GM12878 (cell line): ENCODE results near the gene SDHAF2. TPM values are rescaled to one million over a fixed set of nuclear protein-coding genes. Genes with fewer than 3 reads are reported as not detected.

Source experiments
- ATAC-seq: fragments of 200-7000 bp; cut with Tn5 transposase; 3 replicates; pipeline ENCODE4 v1.9.1; 2020; ENCODE audit warnings: mild to moderate bottlenecking, moderate library complexity
- BruUV-seq: library from RNA; stranded (reverse); fragments of 400-500 nt; replicated peaks from 2 replicates; lab custom pipeline; 2021; lab: Mats Ljungman, UMichigan
- CTCF ChIA-PET: fragments of 300-600 bp; sonication (Branson Sonifier 250); formaldehyde crosslinking; extraction: SDS; loops from one replicate; lab custom pipeline; 2021; ENCODE audit warnings: inconsistent platforms; lab: Yijun Ruan, JAX
- POLR2A ChIA-PET: fragments of 350-600 bp; formaldehyde crosslinking; extraction: SDS; loops from one replicate; lab custom pipeline; 2021; ENCODE audit warnings: inconsistent platforms; lab: Charles Lee
- RAD21 ChIA-PET: fragments of 300-600 bp; sonication (Branson Sonifier 250); formaldehyde crosslinking; loops from one replicate; lab custom pipeline; 2023; ENCODE audit warnings: antibody characterized with exemption; ENCODE audit not compliant: unreplicated experiment; lab: Charles Lee
- SMC1A ChIA-PET: fragments of 300-600 bp; sonication (Branson Sonifier 250); formaldehyde crosslinking; loops from one replicate; lab custom pipeline; 2023; ENCODE audit not compliant: unreplicated experiment, uncharacterized antibody; lab: Charles Lee
- DNase-seq: peaks from one replicate; pipeline ENCODE4 v3.0.0-alpha.2; 2011; ENCODE audit warnings: low read depth, low spot score
- FAIRE-seq: peaks from 3 replicates; lab custom pipeline; 2011; peaks lifted over from hg19 to GRCh38; lab: Jason Lieb, UNC
- H2AFZ ChIP-seq: 2 replicates; pipeline ENCODE4 v1.6.0; 2011; ENCODE audit warnings: low read depth, low read length, control low read depth; ENCODE audit not compliant: control insufficient read depth
- H3K27ac ChIP-seq: 2 replicates; pipeline ENCODE4 v1.5.1; 2011; ENCODE audit warnings: control low read depth; ENCODE audit not compliant: control insufficient read depth, insufficient read depth
- H3K27me3 ChIP-seq, 2 experiments: replicated peaks in 1 of 2; 2 replicates each; pipeline versions ENCODE4 v1.6.0 to v1.6.1; 2011; ENCODE audit warnings: low read length in 1 of 2; ENCODE audit not compliant: control insufficient read depth in 2 of 2, insufficient read depth in 2 of 2
- H3K36me3 ChIP-seq, 2 experiments: 2 replicates each; pipeline ENCODE4 v1.5.1; 2011; ENCODE audit warnings: low read length in 1 of 2; ENCODE audit not compliant: control insufficient read depth in 2 of 2, insufficient read depth in 2 of 2
- H3K4me1 ChIP-seq: 2 replicates; pipeline ENCODE4 v1.6.1; 2011; ENCODE audit warnings: mild to moderate bottlenecking, low read length, moderate library complexity, mixed read lengths; ENCODE audit not compliant: control insufficient read depth, insufficient read depth
- H3K4me2 ChIP-seq: 2 replicates; pipeline ENCODE4 v1.6.0; 2011; ENCODE audit warnings: control low read depth; ENCODE audit not compliant: control insufficient read depth, insufficient read depth
- H3K4me3 ChIP-seq: fragments of 200-600 bp; sonication (generic); 2 replicates; pipeline ENCODE4 v1.5.1; 2016
- H3K79me2 ChIP-seq: 2 replicates; pipeline ENCODE4 v1.6.0; 2011; ENCODE audit warnings: low read length; ENCODE audit not compliant: control insufficient read depth, insufficient read depth
- H3K9ac ChIP-seq: 2 replicates; pipeline ENCODE4 v1.8.0; 2011; ENCODE audit warnings: low read length, control low read depth, mixed read lengths; ENCODE audit not compliant: control insufficient read depth, insufficient read depth
- H3K9me3 ChIP-seq: replicated peaks from 3 replicates; pipeline ENCODE4 v1.5.1; 2011; ENCODE audit warnings: mild to moderate bottlenecking, low read length; ENCODE audit not compliant: control insufficient read depth, insufficient read depth
- H4K20me1 ChIP-seq: 2 replicates; pipeline ENCODE4 v1.6.0; 2011; ENCODE audit not compliant: control insufficient read depth, insufficient read depth
- BMI1 ChIP-seq: fragments of 450-650 bp; IDR thresholded peaks from 2 replicates; pipeline ENCODE4 v1.6.1; 2016; ENCODE audit warnings: mild to moderate bottlenecking, moderate library complexity, borderline replicate concordance
- NFXL1 ChIP-seq: fragments of 450-650 bp; IDR thresholded peaks from 2 replicates; pipeline ENCODE4 v1.6.1; 2017; ENCODE audit warnings: antibody characterized with exemption, mild to moderate bottlenecking, borderline replicate concordance
- ZNF217 ChIP-seq: fragments of 450-650 bp; IDR thresholded peaks from 2 replicates; pipeline ENCODE4 v1.6.1; 2017; ENCODE audit warnings: antibody characterized with exemption, mild to moderate bottlenecking
- WGBS: methylation state at CpG from one replicate; pipeline ENCODE4 v1.1.6; 2016; ENCODE audit warnings: low lambda C conversion rate; ENCODE audit not compliant: insufficient replicate concordance, insufficient coverage; ENCODE audit errors: missing lambda C conversion rate; 5-methylcytosine and 5-hydroxymethylcytosine counted together
- in situ Hi-C: fragments of 300-500 bp; cut with MboI; formaldehyde crosslinking; loops from 9 replicates; pipeline ENCODE4 v1.14.3; 2018; ENCODE audit warnings: mixed read lengths
- intact Hi-C: fragments of 100-400 bp; cut with micrococcal nuclease; formaldehyde crosslinking; loops from one replicate; pipeline ENCODE4 v1.14.2; 2022; ENCODE audit not compliant: unreplicated experiment
- polyA plus RNA-seq, 11 experiments: library from polyadenylated mRNA; depleted of rRNA in 4 of 11; unstranded in 6 of 11; stranded (reverse) in 5 of 11; fragments of >200 nt; fragmentation: Nextera tagmentation in 4 of 11; fragmentation: Illumina TruSeq in 1 of 11; extraction: Ambion mirVana in 4 of 11; extraction: Trizol in 1 of 11; gene quantifications; 1 replicate in 1 of 11; 2 replicates in 10 of 11; pipeline versions ENCODE4 v1.2.1 to v1.2.3, GENCODE V29; 2011 to 2016; ENCODE audit warnings: inconsistent platforms in 2 of 11, missing spikeins in 2 of 11, low read depth in 1 of 11
- total RNA-seq, 4 experiments: library from RNA; depleted of rRNA in 3 of 4; stranded (reverse); fragments of >200 nt in 3 of 4; fragmentation: Illumina TruSeq in 1 of 4; extraction: Trizol in 1 of 4; gene quantifications; 2 replicates each; pipeline versions ENCODE4 v1.2.1 to v1.2.3, GENCODE V29; 2013 to 2021
- TF ChIP-seq, protein P1 (sequence below): fragments of 450-650 bp; IDR thresholded peaks from 2 replicates; pipeline ENCODE4 v1.6.1; 2018; ENCODE audit warnings: borderline replicate concordance, mild to moderate bottlenecking; ENCODE audit not compliant: partially characterized antibody
- TF ChIP-seq, protein P2 (sequence below): fragments of 450-650 bp; formaldehyde crosslinking; IDR thresholded peaks from 2 replicates; pipeline ENCODE4 v1.4.0; 2022; ENCODE audit warnings: mild to moderate bottlenecking, moderate library complexity

Gene SDHAF2
- total and polyA plus RNA-seq, 10 of the 15 experiments (the other 5 are each of a cell fraction or from before 2014, with no cell fraction given) = 30.6 to 160 (median 78.3) TPM

DNA sequence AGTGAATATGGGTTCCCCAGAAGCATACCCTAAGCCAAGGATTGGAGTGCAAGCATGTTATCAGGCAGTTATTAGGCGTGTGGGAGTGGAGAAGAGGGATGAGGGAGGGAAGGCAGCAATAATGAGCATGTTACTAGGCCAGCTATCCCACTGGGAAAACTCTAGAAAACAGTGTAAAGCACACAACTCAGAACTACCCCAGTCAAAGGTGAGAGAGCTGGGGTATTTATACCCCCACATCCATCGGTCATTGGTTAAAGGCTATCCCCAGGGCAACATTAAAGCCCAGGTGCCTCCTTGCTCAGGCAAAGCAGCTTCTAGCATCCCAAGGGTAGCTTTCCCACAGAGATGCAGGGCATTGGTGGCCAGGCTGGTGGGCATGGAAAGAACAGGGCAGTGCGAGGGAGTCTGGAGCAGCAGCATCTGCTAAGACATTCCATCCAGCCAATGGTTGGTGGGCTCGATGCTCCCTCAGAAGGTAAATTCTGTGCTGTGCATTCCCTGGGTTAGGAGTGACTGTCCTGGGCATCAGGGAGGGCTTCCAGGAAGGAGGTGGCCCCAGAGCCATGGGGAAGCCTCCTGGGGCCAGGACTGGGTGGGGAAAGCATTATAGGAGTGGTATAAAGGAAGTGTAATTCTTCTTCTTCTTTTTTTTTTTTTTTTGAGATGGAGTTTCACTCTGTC lies 57.6 kb downstream of the SDHAF2 start:
- ChIA-PET SMC1A (no interaction called here), POLR2A (no interaction called here), CTCF (interaction anchor here (0.7 to 1.9 kb wide), 4 partner anchors 9 to 160 kb away, joined by 3 to 6 read pairs (median 4); no protein-coding TSS in a partner anchor), RAD21 (no interaction called here)
- no peaks in the 10 kb centered on the region for H3K27me3 ChIP-seq
- H3K4me1 ChIP-seq = no peaks in the 10 kb centered on the region
- no peak for FAIRE-seq
- no peak overlapping the region for H3K9ac ChIP-seq
- H3K4me3 ChIP-seq = no peak overlapping the region
- H2AFZ ChIP-seq = no peak overlapping the region
- H3K4me2 ChIP-seq = no peak overlapping the region
- ATAC-seq = no peak
- no TSS peak for BruUV-seq
- in situ Hi-C loops = no loop called here
- DNase-seq = no peak
- H3K36me3 ChIP-seq = no peaks in the 10 kb centered on the region
- H3K9me3 ChIP-seq = no peaks in the 10 kb centered on the region
- intact Hi-C loops = no loop called here
- H3K79me2 ChIP-seq = no peaks in the 10 kb centered on the region
- H3K27ac ChIP-seq = no peak overlapping the region
- H4K20me1 ChIP-seq = no peaks in the 10 kb centered on the region
- WGBS = 16% methylated on average over 4 of the region's 4 CpGs
- no peak for TF ChIP-seq NFXL1
- TF ChIP-seq, protein P1, sequence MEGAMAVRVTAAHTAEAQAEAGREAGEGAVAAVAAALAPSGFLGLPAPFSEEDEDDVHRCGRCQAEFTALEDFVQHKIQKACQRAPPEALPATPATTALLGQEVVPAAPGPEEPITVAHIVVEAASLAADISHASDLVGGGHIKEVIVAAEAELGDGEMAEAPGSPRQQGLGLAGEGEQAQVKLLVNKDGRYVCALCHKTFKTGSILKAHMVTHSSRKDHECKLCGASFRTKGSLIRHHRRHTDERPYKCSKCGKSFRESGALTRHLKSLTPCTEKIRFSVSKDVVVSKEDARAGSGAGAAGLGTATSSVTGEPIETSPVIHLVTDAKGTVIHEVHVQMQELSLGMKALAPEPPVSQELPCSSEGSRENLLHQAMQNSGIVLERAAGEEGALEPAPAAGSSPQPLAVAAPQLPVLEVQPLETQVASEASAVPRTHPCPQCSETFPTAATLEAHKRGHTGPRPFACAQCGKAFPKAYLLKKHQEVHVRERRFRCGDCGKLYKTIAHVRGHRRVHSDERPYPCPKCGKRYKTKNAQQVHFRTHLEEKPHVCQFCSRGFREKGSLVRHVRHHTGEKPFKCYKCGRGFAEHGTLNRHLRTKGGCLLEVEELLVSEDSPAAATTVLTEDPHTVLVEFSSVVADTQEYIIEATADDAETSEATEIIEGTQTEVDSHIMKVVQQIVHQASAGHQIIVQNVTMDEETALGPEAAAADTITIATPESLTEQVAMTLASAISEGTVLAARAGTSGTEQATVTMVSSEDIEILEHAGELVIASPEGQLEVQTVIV = no peak
- no peak for TF ChIP-seq ZNF217
- TF ChIP-seq BMI1 = no peak
- TF ChIP-seq, protein P2, sequence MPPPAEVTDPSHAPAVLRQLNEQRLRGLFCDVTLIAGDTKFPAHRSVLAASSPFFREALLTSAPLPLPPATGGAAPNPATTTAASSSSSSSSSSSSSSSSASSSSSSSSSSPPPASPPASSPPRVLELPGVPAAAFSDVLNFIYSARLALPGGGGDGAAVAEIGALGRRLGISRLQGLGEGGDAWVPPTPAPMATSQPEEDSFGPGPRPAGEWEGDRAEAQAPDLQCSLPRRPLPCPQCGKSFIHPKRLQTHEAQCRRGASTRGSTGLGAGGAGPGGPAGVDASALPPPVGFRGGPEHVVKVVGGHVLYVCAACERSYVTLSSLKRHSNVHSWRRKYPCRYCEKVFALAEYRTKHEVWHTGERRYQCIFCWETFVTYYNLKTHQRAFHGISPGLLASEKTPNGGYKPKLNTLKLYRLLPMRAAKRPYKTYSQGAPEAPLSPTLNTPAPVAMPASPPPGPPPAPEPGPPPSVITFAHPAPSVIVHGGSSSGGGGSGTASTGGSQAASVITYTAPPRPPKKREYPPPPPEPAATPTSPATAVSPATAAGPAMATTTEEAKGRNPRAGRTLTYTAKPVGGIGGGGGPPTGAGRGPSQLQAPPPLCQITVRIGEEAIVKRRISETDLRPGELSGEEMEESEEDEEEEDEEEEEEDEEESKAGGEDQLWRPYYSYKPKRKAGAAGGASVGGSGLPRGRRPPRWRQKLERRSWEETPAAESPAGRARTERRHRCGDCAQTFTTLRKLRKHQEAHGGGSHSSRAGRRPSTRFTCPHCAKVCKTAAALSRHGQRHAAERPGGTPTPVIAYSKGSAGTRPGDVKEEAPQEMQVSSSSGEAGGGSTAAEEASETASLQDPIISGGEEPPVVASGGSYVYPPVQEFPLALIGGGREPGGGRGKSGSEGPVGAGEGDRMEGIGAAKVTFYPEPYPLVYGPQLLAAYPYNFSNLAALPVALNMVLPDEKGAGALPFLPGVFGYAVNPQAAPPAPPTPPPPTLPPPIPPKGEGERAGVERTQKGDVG (CRISPR knock-in tag) = no peak
